22Rv1 (cell line): ENCODE results near the gene NDUFA1.

Experiments used
- CTCF ChIP-seq: fragments of 450-650 bp; IDR thresholded peaks from 2 replicates; pipeline ENCODE4 v1.5.1; 2017; ENCODE audit warnings: mild to moderate bottlenecking
- ZFX ChIP-seq: fragments of 450-650 bp; IDR thresholded peaks from 2 replicates; pipeline ENCODE4 v1.6.1; 2017; ENCODE audit warnings: antibody characterized with exemption, borderline replicate concordance

GRCh38 chrX:119826399-119826959, 45.2 kb upstream of the NDUFA1 start:
- TF ChIP-seq CTCF: no peak
- no peak for TF ChIP-seq ZFX
